HUES48 (cell line): Measurements from ENCODE around the gene GRIK3.

ENCODE experiments used
- H3K27ac ChIP-seq: one replicate; pipeline ENCODE4 v1.7.0; 2013; ENCODE audit warnings: low read depth, low read length, inconsistent platforms
- H3K27me3 ChIP-seq: 2 replicates; pipeline ENCODE4 v1.6.1; 2013; ENCODE audit warnings: mild to moderate bottlenecking, low read length; ENCODE audit not compliant: control insufficient read depth, insufficient read depth
- H3K36me3 ChIP-seq: 2 replicates; pipeline ENCODE4 v1.6.1; 2013; ENCODE audit warnings: low read length; ENCODE audit not compliant: control insufficient read depth, insufficient read depth
- H3K4me1 ChIP-seq: 2 replicates; pipeline ENCODE4 v1.6.1; 2013; ENCODE audit warnings: mild to moderate bottlenecking, low read length; ENCODE audit not compliant: control insufficient read depth, insufficient read depth
- H3K4me3 ChIP-seq: 2 replicates; pipeline ENCODE4 v1.5.1; 2013; ENCODE audit warnings: mild to moderate bottlenecking, low read depth, low read length
- H3K9ac ChIP-seq: 2 replicates; pipeline ENCODE4 v1.6.1; 2013; ENCODE audit warnings: mild to moderate bottlenecking, low read depth, low read length, moderate library complexity
- H3K9me3 ChIP-seq: 2 replicates; pipeline ENCODE4 v1.6.1; 2013; ENCODE audit warnings: low read length; ENCODE audit not compliant: control insufficient read depth, insufficient read depth

GRIK3 gene

DNA sequence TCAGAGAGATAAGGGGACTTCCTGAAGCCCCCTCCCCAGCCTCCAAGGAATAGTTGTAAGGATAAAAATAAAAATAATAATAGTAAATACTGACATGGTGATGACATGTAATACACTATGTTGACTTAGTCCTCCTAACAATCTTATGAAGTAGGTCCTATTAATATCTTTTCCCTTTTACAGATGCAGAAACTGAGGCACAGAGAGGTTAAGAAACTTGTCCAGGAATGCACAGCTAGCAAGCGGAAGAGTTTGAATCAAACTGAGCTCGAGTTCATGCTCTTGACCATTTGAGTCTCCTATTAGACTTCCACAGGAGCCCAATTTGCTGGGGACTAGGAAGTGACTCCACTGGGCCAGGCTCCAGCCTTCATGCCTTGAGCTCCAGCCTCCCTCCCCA, 194.8 kb downstream of the GRIK3 start:
- no peaks in the 10 kb centered on the region for H3K36me3 ChIP-seq
- H3K9me3 ChIP-seq, result no peaks in the 10 kb centered on the region
- H3K4me1 ChIP-seq, result peaks cover 12% of the 10 kb centered on the region; the same call in 1 of the 2 replicates
- no peak overlapping the region for H3K4me3 ChIP-seq
- no peak overlapping the region for H3K9ac ChIP-seq
- H3K27me3 ChIP-seq, result no peaks in the 10 kb centered on the region
- H3K27ac ChIP-seq, result no peak overlapping the region

GRCh38 chr1:36838888-36839287, 195.4 kb downstream of the GRIK3 start:
- Histone ChIP-seq H3K4me1 (peaks cover 12% of the 10 kb centered on the region; the same call in 1 of the 2 replicates), H3K27me3 (no peaks in the 10 kb centered on the region), H3K9ac (no peak overlapping the region), H3K9me3 (no peaks in the 10 kb centered on the region), H3K27ac (no peak overlapping the region), H3K36me3 (no peaks in the 10 kb centered on the region), H3K4me3 (no peak overlapping the region)

- Histone ChIP-seq H3K4me1 (peaks cover 4% of the 10 kb centered on the region; the same call in 1 of the 2 replicates), H3K27ac (no peak overlapping the region), H3K9ac (no peak overlapping the region), H3K4me3 (no peak overlapping the region), H3K36me3 (no peaks in the 10 kb centered on the region), H3K9me3 (no peaks in the 10 kb centered on the region), H3K27me3 (no peaks in the 10 kb centered on the region)
Observed at GRCh38 chr1:36836916-36837315, 197.4 kb downstream of the GRIK3 start.

DNA sequence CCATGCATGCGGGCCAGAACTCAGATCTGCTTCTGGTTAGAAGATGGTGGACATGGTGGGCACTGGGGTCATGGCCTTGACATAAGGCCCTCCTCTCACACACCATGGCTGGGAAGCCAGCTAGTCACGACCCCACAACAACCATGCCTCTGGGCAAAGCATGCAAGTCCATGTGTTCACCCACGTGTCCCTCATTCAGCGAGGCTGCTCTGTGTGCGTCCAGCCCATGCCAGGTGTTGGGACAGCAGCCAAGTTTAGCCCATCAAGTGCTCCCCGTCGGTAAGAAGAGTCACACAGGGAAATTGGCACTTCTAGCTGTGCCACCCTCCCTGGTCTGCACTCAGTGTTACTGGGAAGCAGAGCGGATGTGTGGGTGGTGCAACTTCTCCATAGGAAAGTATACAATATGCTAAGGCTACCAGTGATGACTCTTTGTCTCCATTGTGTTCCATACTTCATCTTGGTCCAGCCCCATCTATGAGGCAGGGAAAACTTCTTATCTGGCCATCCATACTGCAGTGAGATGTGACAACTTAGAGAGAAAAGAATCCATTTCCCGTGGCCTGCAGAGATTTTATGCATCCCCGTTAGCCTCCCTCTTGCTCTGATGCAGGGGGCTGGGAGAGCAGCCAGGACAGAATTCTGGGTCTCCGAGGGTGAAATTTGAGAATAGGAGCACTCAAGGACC, 198.0 kb downstream of the GRIK3 start:
- H3K9ac ChIP-seq, result no peak overlapping the region
- no peak overlapping the region for H3K27ac ChIP-seq
- no peaks in the 10 kb centered on the region for H3K27me3 ChIP-seq

GRCh38 chr1:36835696-36836095, 198.6 kb downstream of the GRIK3 start:
- Histone ChIP-seq H3K36me3 (no peaks in the 10 kb centered on the region), H3K4me1 (peaks cover 3% of the 10 kb centered on the region; the same call in 1 of the 2 replicates), H3K9ac (no peak overlapping the region), H3K27me3 (no peaks in the 10 kb centered on the region), H3K9me3 (no peaks in the 10 kb centered on the region), H3K27ac (no peak overlapping the region), H3K4me3 (no peak overlapping the region)

More for the DNA sequence above, 198.0 kb downstream of the GRIK3 start:
- Histone ChIP-seq H3K4me1 (peaks cover 3% of the 10 kb centered on the region; the same call in 1 of the 2 replicates), H3K36me3 (no peaks in the 10 kb centered on the region), H3K4me3 (no peak overlapping the region), H3K9me3 (no peaks in the 10 kb centered on the region)

DNA sequence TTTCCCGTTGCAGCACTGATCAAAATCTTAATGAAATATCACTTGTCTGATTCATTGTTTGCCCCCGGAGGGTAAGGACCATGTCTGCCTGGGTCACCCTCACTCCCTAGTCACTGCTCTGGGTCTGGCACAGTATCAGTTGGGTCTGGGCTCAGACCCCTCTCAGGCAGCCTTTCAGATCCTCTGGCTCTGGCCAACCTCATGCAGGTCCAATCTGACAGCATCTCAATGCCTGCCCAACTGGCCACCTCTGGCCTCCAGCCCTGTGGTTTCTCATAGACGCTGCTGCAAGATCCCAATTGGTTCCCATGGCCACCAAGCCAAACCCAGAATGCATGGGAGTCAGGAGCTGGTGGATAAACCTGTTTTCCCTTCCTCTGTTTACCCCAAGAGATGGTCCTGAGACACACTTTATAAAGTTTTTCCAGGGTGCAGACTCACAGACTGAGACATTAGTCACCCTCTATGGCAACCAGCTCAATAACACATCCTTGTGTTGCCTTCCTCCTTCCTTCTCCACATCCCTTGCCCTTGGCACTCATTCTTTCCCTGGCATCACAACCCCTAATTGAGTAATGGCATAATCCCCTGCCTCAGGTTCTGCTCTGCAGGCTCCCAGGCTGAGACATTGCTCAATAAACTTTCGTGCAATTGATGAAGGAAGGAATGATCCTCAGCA, 199.2 kb downstream of the GRIK3 start:
- peaks cover 3% of the 10 kb centered on the region; the same call in 1 of the 2 replicates for H3K4me1 ChIP-seq

DNA sequence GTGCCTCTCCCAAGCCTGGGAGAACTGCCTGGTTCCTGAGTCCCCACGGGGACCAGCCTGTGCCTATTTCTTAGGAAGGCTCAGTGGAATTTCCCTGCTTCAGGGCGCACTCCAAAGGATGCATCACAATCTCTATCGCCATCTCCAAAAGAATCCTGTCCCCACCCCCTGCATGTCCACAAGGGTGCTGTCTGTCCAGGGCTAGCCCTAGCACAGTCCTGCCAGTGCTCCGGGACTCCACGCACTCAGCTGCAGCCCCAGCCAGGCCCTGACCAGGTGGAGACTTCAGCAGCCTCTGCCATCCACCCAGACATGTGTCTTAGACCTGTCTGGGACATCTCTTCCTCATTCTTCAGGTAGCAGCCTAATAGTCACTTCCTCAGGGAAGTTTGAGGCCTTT, 199.7 kb downstream of the GRIK3 start:
- no peaks in the 10 kb centered on the region for H3K36me3 ChIP-seq
- H3K4me1 ChIP-seq, result peaks cover 3% of the 10 kb centered on the region; the same call in 1 of the 2 replicates
- H3K27me3 ChIP-seq, result no peaks in the 10 kb centered on the region
- no peak overlapping the region for H3K27ac ChIP-seq
- H3K9ac ChIP-seq, result no peak overlapping the region
- no peaks in the 10 kb centered on the region for H3K9me3 ChIP-seq
- H3K4me3 ChIP-seq, result no peak overlapping the region

More for the DNA sequence above, 199.2 kb downstream of the GRIK3 start:
- H3K9ac ChIP-seq, result no peak overlapping the region
- H3K4me3 ChIP-seq, result no peak overlapping the region
- H3K9me3 ChIP-seq, result no peaks in the 10 kb centered on the region
- H3K27ac ChIP-seq, result no peak overlapping the region
- H3K36me3 ChIP-seq, result no peaks in the 10 kb centered on the region
- no peaks in the 10 kb centered on the region for H3K27me3 ChIP-seq

DNA sequence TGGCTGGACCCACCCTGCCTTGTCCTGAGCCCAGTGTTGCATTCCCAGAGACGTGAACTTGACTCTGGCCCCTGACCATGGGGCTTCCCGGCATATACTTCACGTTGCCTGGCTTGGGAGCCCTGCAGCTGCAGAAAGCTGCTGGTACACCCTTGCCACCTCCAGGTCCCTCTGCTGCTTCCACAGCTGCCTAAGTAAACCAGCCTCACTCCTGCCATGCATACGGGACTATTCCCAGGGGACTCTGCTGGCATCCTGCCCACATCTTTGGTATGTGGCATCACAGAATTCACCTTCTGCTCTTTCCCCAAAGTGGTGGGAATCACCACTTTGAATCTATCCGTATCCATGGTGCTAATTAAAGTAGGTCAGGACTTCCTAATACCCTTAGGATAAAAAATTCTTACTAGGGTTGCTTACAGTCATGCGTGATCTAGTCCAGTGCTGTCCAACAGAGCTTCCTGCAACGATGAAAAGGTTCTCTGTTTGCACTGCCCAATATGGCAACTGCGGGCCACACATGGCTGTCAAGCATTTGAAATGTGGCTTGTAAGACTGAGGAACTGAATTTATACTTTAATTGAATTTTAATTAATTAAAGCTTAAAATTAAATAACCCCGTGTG, 203.0 kb downstream of the GRIK3 start:
- Histone ChIP-seq H3K4me1 (no peaks in the 10 kb centered on the region), H3K27me3 (no peaks in the 10 kb centered on the region), H3K9me3 (no peaks in the 10 kb centered on the region), H3K4me3 (no peak overlapping the region), H3K36me3 (no peaks in the 10 kb centered on the region), H3K9ac (no peak overlapping the region), H3K27ac (no peak overlapping the region)

DNA sequence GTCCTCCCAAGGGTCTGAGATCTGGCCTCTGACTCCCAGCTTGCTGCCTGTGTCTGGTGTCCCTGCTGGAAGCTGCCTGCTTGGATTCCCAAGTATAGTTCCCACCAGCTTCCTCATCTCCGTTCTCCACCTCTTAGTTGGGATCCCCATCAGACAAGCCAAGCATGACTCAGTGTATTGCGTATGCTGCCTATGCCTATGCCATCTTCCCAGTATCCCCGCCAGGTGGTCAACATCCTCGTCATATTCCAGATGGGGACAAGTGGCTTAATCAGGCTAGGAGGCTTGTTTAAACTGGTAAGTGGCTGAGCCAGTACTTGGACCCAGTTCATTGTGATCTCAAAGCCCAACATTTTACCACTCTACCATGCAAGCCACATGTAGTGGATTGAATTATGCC, 204.4 kb downstream of the GRIK3 start:
- Histone ChIP-seq H3K27ac (no peak overlapping the region), H3K4me1 (0 out of 2 replicates have a peak, but pooled peaks cover 2% of the 10 kb centered on the region), H3K27me3 (no peaks in the 10 kb centered on the region)

DNA sequence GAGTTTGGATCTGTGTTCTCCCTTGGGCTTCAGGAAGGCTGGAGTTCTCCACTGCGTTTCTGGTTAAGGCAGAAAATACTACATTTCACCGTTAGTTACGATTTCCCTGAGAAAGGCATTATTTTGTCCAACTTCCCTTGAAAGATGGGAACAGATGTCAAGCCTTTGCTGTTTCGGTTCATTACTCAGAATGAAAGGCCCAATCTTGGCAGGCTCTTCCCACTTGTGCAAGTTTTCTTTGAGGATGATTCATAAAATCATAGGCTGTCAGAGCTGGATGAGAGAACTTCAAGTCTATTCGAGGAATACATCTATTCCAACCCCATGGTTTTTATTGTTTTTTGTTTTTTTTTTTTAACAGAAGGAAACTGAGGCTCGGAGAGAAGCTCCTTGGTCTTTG, 205.2 kb downstream of the GRIK3 start:
- H3K9me3 ChIP-seq, result no peaks in the 10 kb centered on the region
- H3K27me3 ChIP-seq, result no peaks in the 10 kb centered on the region
- peaks cover 10% of the 10 kb centered on the region for H3K4me1 ChIP-seq
- H3K9ac ChIP-seq, result no peak overlapping the region
- no peaks in the 10 kb centered on the region for H3K36me3 ChIP-seq
- no peak overlapping the region for H3K4me3 ChIP-seq
- H3K27ac ChIP-seq, result no peak overlapping the region

More for the DNA sequence above, 204.4 kb downstream of the GRIK3 start:
- H3K36me3 ChIP-seq, result no peaks in the 10 kb centered on the region
- no peak overlapping the region for H3K9ac ChIP-seq
- H3K4me3 ChIP-seq, result no peak overlapping the region
- H3K9me3 ChIP-seq, result no peaks in the 10 kb centered on the region

GRCh38 chr1:36825226-36825625, 209.1 kb downstream of the GRIK3 start:
- H3K4me1 ChIP-seq, result peaks cover 16% of the 10 kb centered on the region
- no peaks in the 10 kb centered on the region for H3K9me3 ChIP-seq
- H3K9ac ChIP-seq, result no peak overlapping the region
- H3K36me3 ChIP-seq, result no peaks in the 10 kb centered on the region
- no peaks in the 10 kb centered on the region for H3K27me3 ChIP-seq
- H3K27ac ChIP-seq, result no peak overlapping the region
- H3K4me3 ChIP-seq, result no peak overlapping the region
